Cardiac fibroblast (primary cell): Measurements from ENCODE around the gene NHLH1.

ENCODE experiments used
- DNase-seq, 2 donors: peaks; one replicate each; pipeline versions ENCODE4 v3.0.0 to v3.0.0-alpha.2; 2010; ENCODE audit warnings: low read depth in 2 of 2
- H3K4me3 ChIP-seq, 2 donors: replicated peaks in 1 of 2; 1 replicate in 1 of 2; 2 replicates in 1 of 2; pipeline ENCODE4 v1.5.1; 2011; ENCODE audit warnings: low read depth in 2 of 2, low read length in 2 of 2, mild to moderate bottlenecking in 2 of 2, moderate library complexity in 1 of 2
- CTCF ChIP-seq: IDR thresholded peaks from one replicate; pipeline ENCODE4 v1.5.1; 2011; ENCODE audit warnings: low read depth, mild to moderate bottlenecking, low read length, inconsistent platforms

NHLH1 gene

DNA sequence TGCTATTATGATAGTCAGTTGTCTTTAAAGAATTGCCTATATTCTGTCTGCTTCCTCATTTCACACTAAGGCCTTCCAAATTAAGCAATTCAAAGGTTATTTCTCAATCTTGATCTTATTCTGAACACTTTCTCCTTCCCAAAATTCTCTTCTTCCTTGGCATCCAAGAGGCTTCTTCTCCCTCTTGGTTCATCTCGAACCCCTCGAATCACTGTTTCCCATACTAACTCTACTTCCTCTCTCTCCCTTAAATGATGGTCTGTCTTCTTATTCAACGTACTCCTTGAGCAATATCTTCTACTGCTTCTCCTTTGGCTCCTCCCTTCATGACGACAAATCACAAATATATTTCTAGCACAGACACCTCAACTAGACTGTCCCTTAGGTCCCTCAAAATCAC lies 28.3 kb upstream of the NHLH1 start:
- TF ChIP-seq CTCF = no peak
- no peak for DNase-seq

DNA sequence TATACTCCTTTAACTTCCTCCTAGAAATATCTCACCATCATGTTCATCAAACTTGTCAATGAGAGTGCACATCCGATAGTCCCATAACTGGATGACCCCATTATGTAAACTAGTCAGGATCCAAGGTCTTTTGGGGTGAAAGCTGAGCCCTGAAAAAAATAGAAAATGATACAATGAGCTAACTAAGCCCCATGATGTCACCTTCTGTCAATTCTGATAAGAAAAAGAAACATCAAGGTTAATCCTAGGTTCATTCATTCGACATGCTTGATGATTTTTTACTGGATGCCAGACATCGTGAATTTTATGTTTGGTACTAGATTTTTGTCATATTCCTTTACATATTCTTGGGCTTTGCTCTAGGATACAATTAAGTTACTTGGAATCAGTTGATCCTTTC lies 26.7 kb upstream of the NHLH1 start:
- no peak overlapping the region for H3K4me3 ChIP-seq
- no peak for DNase-seq
- TF ChIP-seq CTCF = no peak

More for the DNA sequence above, 28.3 kb upstream of the NHLH1 start:
- no peak overlapping the region for H3K4me3 ChIP-seq

- peak overlapping the region in 1 of 2 donors; percentile 67 for H3K4me3 ChIP-seq
- TF ChIP-seq CTCF = no peak
- DNase-seq = peak in 1 of 2 donors; percentile 40
These were observed 26.0 kb upstream of the NHLH1 start for GRCh38 chr1:160340866-160341265.

- no peak for TF ChIP-seq CTCF
- peak; percentile 20 to 27 for DNase-seq
- peak overlapping the region; percentile 67 to 92 for H3K4me3 ChIP-seq
These were observed 24.3 kb upstream of the NHLH1 start for GRCh38 chr1:160342526-160342925.

- DNase-seq = peak; percentile 98
- peak within 1 kb of the TSS; percentile 67 to 92 for H3K4me3 ChIP-seq
- peak; percentile 6 for TF ChIP-seq CTCF
These were observed 23.7 kb upstream of the NHLH1 start, which contains the start of the genes COPA and NCSTN for GRCh38 chr1:160342953-160343869. TSS of gene COPA (minus strand) at chr1:160343250. CDS start at chr1:160343170, 80 bp downstream. TSS of gene NCSTN (plus strand) at chr1:160343383. CDS start at chr1:160343397, 14 bp downstream.

DNA sequence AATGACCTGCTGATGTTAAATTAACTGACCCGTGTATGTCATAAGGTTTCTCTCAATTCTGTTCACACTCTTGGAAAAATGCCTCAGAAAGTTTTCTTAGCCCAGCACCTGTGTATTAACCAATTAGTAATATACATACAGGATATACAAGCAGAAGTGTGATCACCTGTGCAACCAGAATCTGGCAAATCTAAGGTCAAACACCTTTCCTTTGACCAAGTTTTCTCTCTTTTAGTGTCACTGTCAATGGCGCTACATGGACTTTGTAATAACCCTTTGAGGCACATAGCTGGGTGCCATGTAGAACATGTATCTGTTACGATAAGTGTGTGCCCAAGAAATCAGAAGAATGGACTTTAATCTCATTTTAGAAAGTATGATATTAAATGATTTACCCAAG lies 22.6 kb upstream of the NHLH1 start:
- no peak for DNase-seq
- no peak for TF ChIP-seq CTCF
- peak overlapping the region; percentile 67 to 92 for H3K4me3 ChIP-seq
